Liver (tissue), 9 donors: ENCODE results near the gene LHX8. TPM values are rescaled to one million over a fixed set of nuclear protein-coding genes. Genes with fewer than 3 reads are reported as not detected.

Experiments
- DNase-seq: peaks from one replicate; pipeline ENCODE4 v3.0.0-alpha.2; 2017; ENCODE audit warnings: low spot score
- H3K27ac ChIP-seq, 2 donors: one replicate each; pipeline ENCODE4 v1.7.0; 2013; ENCODE audit warnings: inconsistent platforms in 2 of 2, low read length in 2 of 2, control low read depth in 1 of 2, low read depth in 1 of 2, mild to moderate bottlenecking in 1 of 2
- H3K27me3 ChIP-seq, 4 donors: one replicate each; pipeline versions ENCODE4 v1.6.1 to v1.7.0; 2013; ENCODE audit warnings: low read length in 3 of 4, inconsistent platforms in 1 of 4, mild to moderate bottlenecking in 1 of 4, moderate library complexity in 1 of 4; ENCODE audit not compliant: control insufficient read depth in 4 of 4, insufficient read depth in 4 of 4
- H3K36me3 ChIP-seq, 4 donors: one replicate each; pipeline versions ENCODE4 v1.6.1 to v1.7.0; 2013; ENCODE audit warnings: low read length in 3 of 4, mild to moderate bottlenecking in 3 of 4, low read depth in 1 of 4, moderate library complexity in 1 of 4; ENCODE audit not compliant: control insufficient read depth in 4 of 4, insufficient read depth in 3 of 4
- H3K4me1 ChIP-seq, 4 donors: one replicate each; pipeline versions ENCODE4 v1.6.1 to v1.7.0; 2013; ENCODE audit warnings: low read length in 3 of 4, mild to moderate bottlenecking in 3 of 4, moderate library complexity in 1 of 4; ENCODE audit not compliant: control insufficient read depth in 4 of 4, insufficient read depth in 4 of 4
- H3K4me3 ChIP-seq, 3 donors: one replicate each; pipeline versions ENCODE4 v1.6.1 to v1.7.0; 2013; ENCODE audit warnings: low read length in 3 of 3, control low read depth in 1 of 3, low read depth in 1 of 3, mild to moderate bottlenecking in 1 of 3
- H3K9ac ChIP-seq, 2 donors: one replicate each; pipeline ENCODE4 v1.7.0; 2013; ENCODE audit warnings: low read length in 2 of 2, mild to moderate bottlenecking in 2 of 2, moderate library complexity in 2 of 2, control low read depth in 1 of 2, low read depth in 1 of 2
- H3K9me3 ChIP-seq, 4 donors: one replicate each; pipeline versions ENCODE4 v1.6.1 to v1.7.0; 2013; ENCODE audit warnings: low read length in 3 of 4; ENCODE audit not compliant: control insufficient read depth in 4 of 4
- ATF3 ChIP-seq: IDR thresholded peaks from 2 replicates; pipeline ENCODE4 v1.6.1; 2016; ENCODE audit warnings: antibody characterized with exemption
- CTCF ChIP-seq: fragments of 150-350 bp; IDR thresholded peaks from 2 replicates; pipeline ENCODE4 v1.5.1; 2017; ENCODE audit warnings: improper control_type of control experiment, low read depth, low read length; ENCODE audit not compliant: missing input control
- EGR1 ChIP-seq, 2 donors: IDR thresholded peaks; 2 replicates each; pipeline ENCODE4 v1.6.1; 2016 to 2018; ENCODE audit warnings: antibody characterized with exemption in 2 of 2, low read depth in 2 of 2
- FOXA1 ChIP-seq: IDR thresholded peaks from 2 replicates; pipeline ENCODE4 v1.6.1; 2016; ENCODE audit warnings: antibody characterized with exemption
- FOXA2 ChIP-seq: IDR thresholded peaks from 2 replicates; pipeline ENCODE4 v1.6.1; 2016; ENCODE audit warnings: antibody characterized with exemption
- GABPA ChIP-seq, 2 donors: IDR thresholded peaks in 1 of 2; conservative IDR thresholded peaks in 1 of 2; 2 replicates each; pipeline ENCODE4 v1.6.1; 2016; ENCODE audit warnings: antibody characterized with exemption in 2 of 2, mild to moderate bottlenecking in 1 of 2, moderate library complexity in 1 of 2
- HNF4A ChIP-seq, 2 donors: conservative IDR thresholded peaks; 2 replicates each; pipeline ENCODE4 v1.6.1; 2016; ENCODE audit warnings: antibody characterized with exemption in 2 of 2, mild to moderate bottlenecking in 2 of 2
- HNF4G ChIP-seq: IDR thresholded peaks from 2 replicates; pipeline ENCODE4 v1.6.1; 2016; ENCODE audit warnings: antibody characterized with exemption
- JUND ChIP-seq, 2 donors: IDR thresholded peaks; 2 replicates each; pipeline ENCODE4 v1.6.1; 2016; ENCODE audit warnings: antibody characterized with exemption in 2 of 2
- NR2F2 ChIP-seq: IDR thresholded peaks from 2 replicates; pipeline ENCODE4 v1.6.1; 2016; ENCODE audit warnings: antibody characterized with exemption
- RAD21 ChIP-seq, 2 donors: IDR thresholded peaks; 2 replicates each; pipeline ENCODE4 v1.6.1; 2016; ENCODE audit warnings: antibody characterized with exemption in 2 of 2, mild to moderate bottlenecking in 2 of 2
- RXRA ChIP-seq, 2 donors: IDR thresholded peaks; 2 replicates each; pipeline ENCODE4 v1.6.1; 2017 to 2018; ENCODE audit warnings: antibody characterized with exemption in 2 of 2, mild to moderate bottlenecking in 1 of 2
- SP1 ChIP-seq: IDR thresholded peaks from 2 replicates; pipeline ENCODE4 v1.6.1; 2018; ENCODE audit warnings: antibody characterized with exemption, mild to moderate bottlenecking
- TAF1 ChIP-seq: conservative IDR thresholded peaks from 2 replicates; pipeline ENCODE4 v1.6.1; 2016; ENCODE audit warnings: antibody characterized with exemption, mild to moderate bottlenecking
- WGBS: extraction: QIAGEN DNeasy Blood & Tissue Kit; methylation state at CpG from one replicate; pipeline ENCODE4 v1.1.7; 2013; 5-methylcytosine and 5-hydroxymethylcytosine counted together
- polyA plus RNA-seq, 2 donors: library from polyadenylated mRNA; stranded (reverse) in 1 of 2; unstranded in 1 of 2; fragments of 200-250 nt in 1 of 2; fragments of >200 nt in 1 of 2; fragmentation: Nextera tagmentation in 1 of 2; extraction: Ambion mirVana in 1 of 2; gene quantifications; one replicate each; pipeline versions ENCODE4 v1.2.1 to v1.2.3, GENCODE V29; 2013 to 2015
- total RNA-seq, 2 donors: library from RNA; depleted of rRNA; stranded (reverse); fragments of >200 nt; gene quantifications; one replicate each; pipeline ENCODE4 v1.2.3, GENCODE V29; 2014
- TF ChIP-seq, protein P1 (sequence below): IDR thresholded peaks from 2 replicates; pipeline ENCODE4 v1.6.1; 2016; ENCODE audit warnings: antibody characterized with exemption
- TF ChIP-seq, protein P2 (sequence below): IDR thresholded peaks from 2 replicates; pipeline ENCODE4 v1.6.1; 2016; ENCODE audit warnings: antibody characterized with exemption, mild to moderate bottlenecking
- TF ChIP-seq, protein P3 (sequence below): IDR thresholded peaks from 2 replicates; pipeline ENCODE4 v1.6.1; 2016; ENCODE audit warnings: antibody characterized with exemption
- donor health status: healthy.
- donor health status: healthy.
- donor health status: healthy.
- donor health status: healthy.
- donor health status: healthy.

Gene LHX8
- total and polyA plus RNA-seq, 4 donors: not detected

- Histone ChIP-seq H3K4me3 (no peak overlapping the region), H3K27me3 (peaks cover 0 to 28% (median 16%) of the 10 kb centered on the region in 4 donors), H3K9ac (no peak overlapping the region), H3K27ac (no peak overlapping the region), H3K9me3 (peaks cover 0 to 11% (median under 1%) of the 10 kb centered on the region in 4 donors), H3K36me3 (no peaks in the 10 kb centered on the region), H3K4me1 (peaks cover 15 to 20% (median 16%) of the 10 kb centered on the region in 4 donors)
- WGBS: 8% methylated on average over 37 of the region's 37 CpGs
- DNase-seq: no peak
- no peak for TF ChIP-seq CTCF
- TF ChIP-seq HNF4A (conservative IDR thresholded peaks at IDR 0.05): no peak
- no peak for TF ChIP-seq GABPA (IDR thresholded peaks at IDR 0.05 in 1 of 2, conservative IDR thresholded peaks at IDR 0.05 in 1 of 2)
- TF ChIP-seq, protein P1, sequence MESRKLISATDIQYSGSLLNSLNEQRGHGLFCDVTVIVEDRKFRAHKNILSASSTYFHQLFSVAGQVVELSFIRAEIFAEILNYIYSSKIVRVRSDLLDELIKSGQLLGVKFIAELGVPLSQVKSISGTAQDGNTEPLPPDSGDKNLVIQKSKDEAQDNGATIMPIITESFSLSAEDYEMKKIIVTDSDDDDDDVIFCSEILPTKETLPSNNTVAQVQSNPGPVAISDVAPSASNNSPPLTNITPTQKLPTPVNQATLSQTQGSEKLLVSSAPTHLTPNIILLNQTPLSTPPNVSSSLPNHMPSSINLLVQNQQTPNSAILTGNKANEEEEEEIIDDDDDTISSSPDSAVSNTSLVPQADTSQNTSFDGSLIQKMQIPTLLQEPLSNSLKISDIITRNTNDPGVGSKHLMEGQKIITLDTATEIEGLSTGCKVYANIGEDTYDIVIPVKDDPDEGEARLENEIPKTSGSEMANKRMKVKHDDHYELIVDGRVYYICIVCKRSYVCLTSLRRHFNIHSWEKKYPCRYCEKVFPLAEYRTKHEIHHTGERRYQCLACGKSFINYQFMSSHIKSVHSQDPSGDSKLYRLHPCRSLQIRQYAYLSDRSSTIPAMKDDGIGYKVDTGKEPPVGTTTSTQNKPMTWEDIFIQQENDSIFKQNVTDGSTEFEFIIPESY: no peak
- TF ChIP-seq TAF1: no peak
- no peak for TF ChIP-seq ATF3
- TF ChIP-seq, protein P2, sequence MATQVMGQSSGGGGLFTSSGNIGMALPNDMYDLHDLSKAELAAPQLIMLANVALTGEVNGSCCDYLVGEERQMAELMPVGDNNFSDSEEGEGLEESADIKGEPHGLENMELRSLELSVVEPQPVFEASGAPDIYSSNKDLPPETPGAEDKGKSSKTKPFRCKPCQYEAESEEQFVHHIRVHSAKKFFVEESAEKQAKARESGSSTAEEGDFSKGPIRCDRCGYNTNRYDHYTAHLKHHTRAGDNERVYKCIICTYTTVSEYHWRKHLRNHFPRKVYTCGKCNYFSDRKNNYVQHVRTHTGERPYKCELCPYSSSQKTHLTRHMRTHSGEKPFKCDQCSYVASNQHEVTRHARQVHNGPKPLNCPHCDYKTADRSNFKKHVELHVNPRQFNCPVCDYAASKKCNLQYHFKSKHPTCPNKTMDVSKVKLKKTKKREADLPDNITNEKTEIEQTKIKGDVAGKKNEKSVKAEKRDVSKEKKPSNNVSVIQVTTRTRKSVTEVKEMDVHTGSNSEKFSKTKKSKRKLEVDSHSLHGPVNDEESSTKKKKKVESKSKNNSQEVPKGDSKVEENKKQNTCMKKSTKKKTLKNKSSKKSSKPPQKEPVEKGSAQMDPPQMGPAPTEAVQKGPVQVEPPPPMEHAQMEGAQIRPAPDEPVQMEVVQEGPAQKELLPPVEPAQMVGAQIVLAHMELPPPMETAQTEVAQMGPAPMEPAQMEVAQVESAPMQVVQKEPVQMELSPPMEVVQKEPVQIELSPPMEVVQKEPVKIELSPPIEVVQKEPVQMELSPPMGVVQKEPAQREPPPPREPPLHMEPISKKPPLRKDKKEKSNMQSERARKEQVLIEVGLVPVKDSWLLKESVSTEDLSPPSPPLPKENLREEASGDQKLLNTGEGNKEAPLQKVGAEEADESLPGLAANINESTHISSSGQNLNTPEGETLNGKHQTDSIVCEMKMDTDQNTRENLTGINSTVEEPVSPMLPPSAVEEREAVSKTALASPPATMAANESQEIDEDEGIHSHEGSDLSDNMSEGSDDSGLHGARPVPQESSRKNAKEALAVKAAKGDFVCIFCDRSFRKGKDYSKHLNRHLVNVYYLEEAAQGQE: no peak
- TF ChIP-seq RAD21 (IDR thresholded peaks at IDR 0.05): no peak
- TF ChIP-seq, protein P3, sequence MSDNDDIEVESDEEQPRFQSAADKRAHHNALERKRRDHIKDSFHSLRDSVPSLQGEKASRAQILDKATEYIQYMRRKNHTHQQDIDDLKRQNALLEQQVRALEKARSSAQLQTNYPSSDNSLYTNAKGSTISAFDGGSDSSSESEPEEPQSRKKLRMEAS: no peak
- no peak for TF ChIP-seq NR2F2
- no peak for TF ChIP-seq HNF4G
- TF ChIP-seq EGR1 (IDR thresholded peaks at IDR 0.05; ENCODE audit: low read depth in 2 of 2): no peak
- no peak for TF ChIP-seq JUND (IDR thresholded peaks at IDR 0.05)
- no peak for TF ChIP-seq SP1
- TF ChIP-seq FOXA2: no peak
- TF ChIP-seq FOXA1: no peak
- no peak for TF ChIP-seq RXRA (IDR thresholded peaks at IDR 0.05)
Measured at GRCh38 chr1:75136921-75137641, 2.9 kb downstream of the LHX8 start.
